Esophagus muscularis mucosa (tissue), 4 donors: Measurements from ENCODE around the gene CHAC1. TPM values are rescaled to one million over a fixed set of nuclear protein-coding genes. Genes with fewer than 3 reads are reported as not detected.

Experiments
- DNase-seq: peaks from one replicate; pipeline ENCODE4 v3.0.0-alpha.2; 2017; ENCODE audit errors: extremely low spot score
- H3K27ac ChIP-seq, 4 donors: fragments of 200-600 bp; sonication (generic); replicated peaks in 1 of 4; 1 replicate in 3 of 4; 2 replicates in 1 of 4; pipeline ENCODE4 v1.5.1; 2016 to 2019; ENCODE audit warnings: mild to moderate bottlenecking in 1 of 4
- H3K27me3 ChIP-seq, 4 donors: fragments of 200-600 bp; sonication (generic); one replicate each; pipeline versions ENCODE4 v1.5.1 to v1.6.0; 2016 to 2019
- H3K36me3 ChIP-seq, 4 donors: fragments of 200-600 bp; sonication (generic); one replicate each; pipeline ENCODE4 v1.5.1; 2016 to 2019
- H3K4me1 ChIP-seq, 4 donors: fragments of 200-600 bp; sonication (generic); one replicate each; pipeline ENCODE4 v1.5.1; 2016 to 2019
- H3K4me3 ChIP-seq, 4 donors: fragments of 200-600 bp; sonication (generic); 1 replicate in 2 of 4; 2 replicates in 2 of 4; pipeline ENCODE4 v1.5.1; 2016 to 2019; ENCODE audit warnings: mild to moderate bottlenecking in 4 of 4, moderate library complexity in 1 of 4
- H3K9me3 ChIP-seq, 4 donors: fragments of 200-600 bp; sonication (generic); 1 replicate in 3 of 4; 2 replicates in 1 of 4; pipeline ENCODE4 v1.5.1; 2016 to 2019
- CTCF ChIP-seq, 3 experiments: fragments of 200-600 bp in 2 of 3; fragments of 450-650 bp in 1 of 3; sonication (generic) in 2 of 3; IDR thresholded peaks; one replicate each; pipeline ENCODE4 v1.5.1; 2017 to 2019; ENCODE audit warnings: antibody characterized with exemption in 3 of 3, mild to moderate bottlenecking in 2 of 3, moderate library complexity in 1 of 3
- EP300 ChIP-seq: sonication (generic); formaldehyde crosslinking; IDR thresholded peaks from one replicate; pipeline ENCODE4 v1.6.1; 2017; ENCODE audit warnings: antibody characterized with exemption
- POLR2A ChIP-seq: fragments of 450-650 bp; IDR thresholded peaks from one replicate; pipeline ENCODE4 v1.6.1; 2017; ENCODE audit warnings: antibody characterized with exemption, moderate library complexity, mild to moderate bottlenecking, low read depth
- POLR2AphosphoS5 ChIP-seq, 2 donors: sonication (generic); formaldehyde crosslinking; IDR thresholded peaks; one replicate each; pipeline ENCODE4 v1.6.1; 2017; ENCODE audit warnings: antibody characterized with exemption in 2 of 2
- WGBS: methylation state at CpG from one replicate; pipeline ENCODE4 v1.1.5; 2018; 5-methylcytosine and 5-hydroxymethylcytosine counted together
- intact Hi-C: fragments of 100-400 bp; cut with DNase I; formaldehyde crosslinking; loops from one replicate; pipeline ENCODE4 v1.15.1; 2023
- total RNA-seq, 4 donors: library from RNA; depleted of rRNA; stranded (reverse); fragments of >200 nt; gene quantifications; one replicate each; pipeline versions ENCODE4 v1.1.0 to v1.2.1, GENCODE V29; 2016

The CHAC1 gene
- total RNA-seq, 4 donors from 2014 or later, result 0.66 to 3.6 (median 1.3) TPM

GRCh38 chr15:40921949-40922607 is 31.2 kb upstream of the CHAC1 start:
- Histone ChIP-seq H3K4me1 (peaks cover 18 to 26% (median 20%) of the 10 kb centered on the region in 4 donors), H3K9me3 (no peaks in the 10 kb centered on the region), H3K4me3 (no peak overlapping the region), H3K27ac (no peak overlapping the region), H3K27me3 (peaks cover 0 to 35% (median 14%) of the 10 kb centered on the region in 4 donors), H3K36me3 (no peaks in the 10 kb centered on the region)
- 85% methylated on average over 5 of the region's 5 CpGs for WGBS
- TF ChIP-seq POLR2AphosphoS5 (IDR thresholded peaks at IDR 0.05) (no peak), POLR2A (no peak), CTCF (IDR thresholded peaks at IDR 0.05) (no peak), EP300 (no peak)
- intact Hi-C loops, result no loop called here
- DNase-seq, result no peak

GRCh38 chr15:40922608-40923005 is 30.7 kb upstream of the CHAC1 start:
- no peaks in the 10 kb centered on the region for H3K9me3 ChIP-seq
- no peak for DNase-seq
- H3K4me1 ChIP-seq, result peaks cover 23 to 31% (median 26%) of the 10 kb centered on the region in 4 donors
- H3K36me3 ChIP-seq, result no peaks in the 10 kb centered on the region
- no peak for TF ChIP-seq CTCF (IDR thresholded peaks at IDR 0.05)
- TF ChIP-seq POLR2A, result no peak
- no peak for TF ChIP-seq EP300
- no peak for TF ChIP-seq POLR2AphosphoS5 (IDR thresholded peaks at IDR 0.05)
- no peak overlapping the region for H3K27ac ChIP-seq
- peaks cover 0 to 38% (median 19%) of the 10 kb centered on the region in 4 donors for H3K27me3 ChIP-seq
- H3K4me3 ChIP-seq, result no peak overlapping the region
- intact Hi-C loops, result no loop called here
- WGBS, result 78% methylated on average over 10 of the region's 10 CpGs

- H3K27me3 ChIP-seq, result peaks cover 0 to 38% (median 29%) of the 10 kb centered on the region in 4 donors
- no peaks in the 10 kb centered on the region for H3K9me3 ChIP-seq
- intact Hi-C loops, result no loop called here
- TF ChIP-seq CTCF (IDR thresholded peaks at IDR 0.05) (no peak), EP300 (no peak), POLR2AphosphoS5 (IDR thresholded peaks at IDR 0.05) (no peak), POLR2A (no peak)
- H3K27ac ChIP-seq, result no peak overlapping the region
- H3K4me3 ChIP-seq, result no peak overlapping the region
- 94% methylated on average over 7 of the region's 9 CpGs for WGBS
- H3K36me3 ChIP-seq, result no peaks in the 10 kb centered on the region
- H3K4me1 ChIP-seq, result peaks cover 33 to 38% (median 33%) of the 10 kb centered on the region in 4 donors
- DNase-seq, result no peak
These were observed 29.7 kb upstream of the CHAC1 start for GRCh38 chr15:40923551-40923950.

- intact Hi-C loops, result no loop called here
- Histone ChIP-seq H3K27ac (no peak overlapping the region), H3K4me1 (peaks cover 45 to 52% (median 50%) of the 10 kb centered on the region in 4 donors), H3K4me3 (peak overlapping the region in 2 of 4 donors; percentile 31), H3K27me3 (peaks cover 0 to 58% (median 44%) of the 10 kb centered on the region in 4 donors), H3K36me3 (no peaks in the 10 kb centered on the region), H3K9me3 (no peaks in the 10 kb centered on the region)
- TF ChIP-seq POLR2A, result no peak
- no peak for TF ChIP-seq EP300
- TF ChIP-seq POLR2AphosphoS5 (IDR thresholded peaks at IDR 0.05), result no peak
- TF ChIP-seq CTCF (IDR thresholded peaks at IDR 0.05), result no peak
- WGBS, result 28% methylated on average over 21 of the region's 30 CpGs
- DNase-seq, result no peak
These were observed 27.8 kb upstream of the CHAC1 start for GRCh38 chr15:40925495-40925862.
